ENCODE results near the gene SHFL. TPM values are rescaled to one million over a fixed set of nuclear protein-coding genes. Genes with fewer than 3 reads are reported as not detected.
A peak's percentile ranks its signal among the peaks of the same experiment; 100 is the strongest.

The SHFL gene
- total and polyA plus RNA-seq, 2 of the 4 experiments (the other 2 are of a cell fraction): 9.0 to 32.1 TPM

GRCh38 chr19:10135551-10136334, 49.6 kb downstream of the SHFL start:
- Histone ChIP-seq H3K4me1 (ENCODE audit: control insufficient read depth, insufficient read depth, low read length) (peaks cover 3% of the 10 kb centered on the region; the same call in 1 of the 2 replicates), H2BK120ac (ENCODE audit: low read depth, low read length) (no peak overlapping the region), H2AK9ac (replicated peaks; ENCODE audit: low read depth, low read length, poor library complexity) (peak overlapping the region; percentile 55), H2AFZ (replicated peaks; ENCODE audit: low read length, poor library complexity) (no peak overlapping the region), H3K56ac (ENCODE audit: extremely low read depth, insufficient read depth, low read length) (no peak overlapping the region), H2BK5ac (ENCODE audit: low read depth, low read length, poor library complexity, severe bottlenecking) (no peak overlapping the region), H3K27me3 (ENCODE audit: control insufficient read depth, insufficient read depth, low read length) (no peaks in the 10 kb centered on the region), H3K18ac (ENCODE audit: low read depth, low read length) (no peak overlapping the region), H2BK15ac (ENCODE audit: low read depth, low read length) (no peak overlapping the region), H2AK5ac (ENCODE audit: low read depth, low read length) (no peak overlapping the region), H3K4ac (ENCODE audit: low read depth, low read length) (no peak overlapping the region), H4K20me1 (ENCODE audit: insufficient read depth, low read length) (no peaks in the 10 kb centered on the region; the same call in 1 of the 2 replicates), H3K27ac (ENCODE audit: insufficient read depth, low read length) (no peak overlapping the region), H2BK20ac (ENCODE audit: low read depth, low read length) (no peak overlapping the region), H3K9me1 (ENCODE audit: insufficient read depth, low read length) (peaks cover 3% of the 10 kb centered on the region), H3K79me1 (ENCODE audit: low read depth in 1 of 2, low read length in 2 of 2) (peaks cover under 1 to 6% of the 10 kb centered on the region in 2 experiments; a peak in 3 of 4 replicates), H3K4me3 (ENCODE audit: insufficient read depth, low read depth, low read length) (no peak overlapping the region), H4K91ac (ENCODE audit: insufficient read depth, low read depth, low read length) (no peak overlapping the region), H3K9me3 (ENCODE audit: control insufficient read depth, insufficient read depth, low read length) (no peaks in the 10 kb centered on the region), H3K4me2 (ENCODE audit: low read depth, low read length) (no peak overlapping the region), H4K8ac (ENCODE audit: low read depth in 2 of 2, low read length in 2 of 2) (no peak overlapping the region), H3K9ac (ENCODE audit: low read depth, low read length) (no peak overlapping the region), H4K5ac (ENCODE audit: low read depth, low read length) (no peak overlapping the region), H3K14ac (replicated peaks; ENCODE audit: low read depth, low read length) (no peak overlapping the region), H3K23ac (ENCODE audit: low read depth, low read length) (no peak overlapping the region), H3K36me3 (ENCODE audit: control insufficient read depth, insufficient read depth, low read length) (peaks cover 69% of the 10 kb centered on the region)
- in situ Hi-C loops (cut with MboI; ENCODE audit: low sequenced_read_pairs): no loop called here
- DNase-seq (no peak), ATAC-seq (ENCODE audit: low read depth) (no peak)
- dilution Hi-C loops (cut with HindIII; ENCODE audit: low sequenced_read_pairs, unreplicated experiment): no loop called here
- no TSS peak for BruUV-seq (replicated peaks)
- ChIA-PET POLR2A (ENCODE audit: unreplicated experiment) (no interaction called here), CTCF (no interaction called here)
- intact Hi-C loops (cut with micrococcal nuclease): no loop called here
- WGBS, 2 experiments (ENCODE audit: extremely low coverage in 2 of 2, insufficient read length in 1 of 2): 94% methylated on average over 17 of the region's 39 CpGs; no CpG with 5 or more reads in 1 of the 2 experiments
- TF ChIP-seq NFE2L2 (IDR thresholded peaks at IDR 0.05; ENCODE audit: low read depth, low read length) (no peak), ELK1 (IDR thresholded peaks at IDR 0.05; ENCODE audit: borderline replicate concordance, low read depth, low read length) (no peak), MAZ (IDR thresholded peaks at IDR 0.05; ENCODE audit: borderline replicate concordance, low read depth, low read length) (no peak), CTCF (conservative IDR thresholded peaks at IDR 0.05; ENCODE audit: low read depth, low read length) (no peak), POLR2A (IDR thresholded peaks at IDR 0.05; ENCODE audit: low read depth, low read length) (no peak), MAFK (IDR thresholded peaks at IDR 0.05; ENCODE audit: low read depth, low read length) (no peak), RCOR1 (IDR thresholded peaks at IDR 0.05; ENCODE audit: insufficient replicate concordance, low read length) (no peak), MXI1 (IDR thresholded peaks at IDR 0.05; ENCODE audit: borderline replicate concordance, low read depth, low read length) (no peak), FOS (IDR thresholded peaks at IDR 0.05; ENCODE audit: low read depth, low read length) (no peak), BHLHE40 (IDR thresholded peaks at IDR 0.05; ENCODE audit: low read depth, low read length) (no peak), CEBPB (IDR thresholded peaks at IDR 0.05; ENCODE audit: low read depth, low read length) (no peak), CHD1 (IDR thresholded peaks at IDR 0.05; ENCODE audit: low read depth, low read length) (no peak), SMC3 (IDR thresholded peaks at IDR 0.05; ENCODE audit: low read depth, low read length) (no peak), RFX5 (IDR thresholded peaks at IDR 0.05; ENCODE audit: low read depth, low read length) (no peak), RAD21 (IDR thresholded peaks at IDR 0.05; ENCODE audit: low read length) (no peak)

All from IMR-90 (cell line).